ENCODE measurements around the gene AUTS2.

Gene AUTS2

DNA sequence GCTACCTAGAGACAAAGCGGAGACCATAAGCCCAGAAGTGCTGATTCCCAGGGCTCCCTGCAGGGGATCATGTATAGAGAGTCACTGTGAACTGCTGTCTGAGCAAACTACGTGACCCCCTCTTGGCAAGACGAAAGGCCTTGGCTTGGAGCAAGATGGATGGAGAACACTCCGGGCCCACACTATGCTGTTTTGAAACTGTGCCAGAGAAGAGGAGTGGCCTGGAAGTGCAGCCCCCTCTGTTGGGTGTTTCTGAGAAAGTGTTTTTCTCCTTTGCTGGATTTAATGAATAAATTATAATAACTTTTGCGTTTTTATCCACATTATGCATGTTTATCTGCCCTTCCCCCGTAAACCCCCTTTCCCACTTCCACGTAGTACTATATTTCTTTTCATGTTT, 894.4 kb downstream of the AUTS2 start:
- Mint-ChIP-seq H3K4me1 (peaks cover 26% of the 10 kb centered on the region), H3K4me3 (no peak overlapping the region), H3K27ac (no peak overlapping the region), H3K27me3 (ENCODE audit: low read depth) (peaks cover under 1% of the 10 kb centered on the region), H3K9me3 (peaks cover 2% of the 10 kb centered on the region), H3K36me3 (ENCODE audit: low read depth) (peaks cover 3% of the 10 kb centered on the region)
- TF ChIP-seq, protein P1, sequence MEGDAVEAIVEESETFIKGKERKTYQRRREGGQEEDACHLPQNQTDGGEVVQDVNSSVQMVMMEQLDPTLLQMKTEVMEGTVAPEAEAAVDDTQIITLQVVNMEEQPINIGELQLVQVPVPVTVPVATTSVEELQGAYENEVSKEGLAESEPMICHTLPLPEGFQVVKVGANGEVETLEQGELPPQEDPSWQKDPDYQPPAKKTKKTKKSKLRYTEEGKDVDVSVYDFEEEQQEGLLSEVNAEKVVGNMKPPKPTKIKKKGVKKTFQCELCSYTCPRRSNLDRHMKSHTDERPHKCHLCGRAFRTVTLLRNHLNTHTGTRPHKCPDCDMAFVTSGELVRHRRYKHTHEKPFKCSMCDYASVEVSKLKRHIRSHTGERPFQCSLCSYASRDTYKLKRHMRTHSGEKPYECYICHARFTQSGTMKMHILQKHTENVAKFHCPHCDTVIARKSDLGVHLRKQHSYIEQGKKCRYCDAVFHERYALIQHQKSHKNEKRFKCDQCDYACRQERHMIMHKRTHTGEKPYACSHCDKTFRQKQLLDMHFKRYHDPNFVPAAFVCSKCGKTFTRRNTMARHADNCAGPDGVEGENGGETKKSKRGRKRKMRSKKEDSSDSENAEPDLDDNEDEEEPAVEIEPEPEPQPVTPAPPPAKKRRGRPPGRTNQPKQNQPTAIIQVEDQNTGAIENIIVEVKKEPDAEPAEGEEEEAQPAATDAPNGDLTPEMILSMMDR (IDR thresholded peaks at IDR 0.05; ENCODE audit: unreplicated experiment in 3 of 3) = peak in 1 of 3 experiments; percentile 17

DNA sequence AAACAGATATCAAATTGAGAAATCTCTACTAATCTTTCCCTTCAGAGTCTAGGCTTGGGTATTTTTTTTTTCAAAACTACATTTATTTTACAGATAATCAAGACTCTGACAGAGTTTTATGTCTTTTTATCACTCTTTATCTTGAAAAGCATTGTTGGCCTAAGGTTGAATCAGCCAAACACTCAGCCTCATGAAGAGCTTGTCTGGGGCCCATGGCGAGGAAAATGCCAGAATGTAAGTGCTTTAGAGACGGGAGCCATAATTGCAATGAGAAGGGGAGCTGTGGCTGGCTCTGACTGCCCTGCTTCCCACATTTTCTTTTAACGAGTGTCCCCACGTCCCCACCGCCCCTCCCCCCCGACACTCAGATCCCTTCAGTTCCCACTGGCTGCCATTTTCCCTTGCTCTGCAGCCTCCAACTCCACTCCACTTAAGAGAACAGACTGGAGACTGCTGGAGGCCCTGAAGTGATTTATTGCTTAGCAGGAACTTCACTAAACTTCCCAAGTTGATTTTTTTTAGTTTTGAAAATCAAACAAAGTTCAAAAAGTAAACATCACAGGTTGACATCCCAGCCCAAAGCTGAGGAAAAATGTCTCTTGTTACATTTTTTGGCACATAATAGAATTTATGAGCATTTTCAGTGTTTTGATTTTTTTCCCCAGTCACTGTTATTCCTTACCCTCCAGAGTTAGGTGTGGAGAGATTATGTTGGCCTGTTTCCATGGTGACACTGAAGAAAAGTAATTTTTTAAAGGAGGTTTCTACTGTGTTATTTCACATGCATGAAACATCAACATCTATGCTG, 896.2 kb downstream of the AUTS2 start:
- TF ChIP-seq, protein P1 (IDR thresholded peaks at IDR 0.05; ENCODE audit: unreplicated experiment in 3 of 3) = no peak
- Mint-ChIP-seq H3K36me3 (ENCODE audit: low read depth) (no peaks in the 10 kb centered on the region), H3K4me3 (no peak overlapping the region), H3K27me3 (ENCODE audit: low read depth) (no peaks in the 10 kb centered on the region), H3K27ac (peak overlapping the region in 1 of 3 experiments; percentile 19), H3K9me3 (no peaks in the 10 kb centered on the region), H3K4me1 (peaks cover 22% of the 10 kb centered on the region)

DNA sequence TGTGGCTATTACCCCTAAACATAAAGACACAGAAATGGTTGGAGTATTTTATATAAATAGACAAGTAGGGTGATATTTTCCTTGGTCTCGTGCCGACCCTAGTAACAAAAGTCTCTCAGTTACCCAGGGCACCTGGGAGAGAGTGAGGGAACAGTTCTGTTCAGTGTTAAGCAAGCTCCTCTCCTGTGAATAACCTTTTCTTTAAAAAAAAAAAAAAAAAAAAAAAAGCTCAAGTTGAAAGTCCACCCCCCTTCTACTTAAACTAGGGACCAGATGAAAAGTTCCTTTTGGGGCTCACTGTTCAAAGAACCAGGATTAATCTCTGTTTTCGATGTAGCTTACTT, 896.7 kb downstream of the AUTS2 start:
- H3K4me1 Mint-ChIP-seq = peaks cover 16% of the 10 kb centered on the region
- no peaks in the 10 kb centered on the region for H3K27me3 Mint-ChIP-seq (ENCODE audit: low read depth)
- TF ChIP-seq, protein P1 (IDR thresholded peaks at IDR 0.05; ENCODE audit: unreplicated experiment in 3 of 3) = no peak

DNA sequence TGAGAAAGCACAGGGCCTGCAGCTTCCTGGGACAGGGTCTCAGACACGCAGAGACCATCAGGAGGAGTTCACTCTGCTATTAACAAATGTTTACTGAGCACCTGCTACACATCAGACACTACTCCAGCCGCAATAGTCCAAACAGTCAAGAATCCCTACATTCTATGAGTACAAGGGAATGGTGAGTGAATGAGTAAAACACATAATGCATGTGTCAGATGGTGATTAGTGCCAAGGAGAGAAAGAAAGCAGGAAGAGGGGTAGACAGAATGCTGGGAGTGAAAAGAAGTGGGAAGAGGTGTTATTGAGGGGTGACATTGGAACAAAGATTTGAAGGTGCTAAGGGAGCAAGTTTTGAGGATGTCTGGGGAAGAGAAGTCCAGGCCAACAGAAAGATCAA, 899.5 kb downstream of the AUTS2 start:
- Mint-ChIP-seq H3K36me3 (ENCODE audit: low read depth) (no peaks in the 10 kb centered on the region), H3K27me3 (ENCODE audit: low read depth) (peaks cover 4% of the 10 kb centered on the region), H3K27ac (no peak overlapping the region), H3K4me3 (no peak overlapping the region), H3K9me3 (no peaks in the 10 kb centered on the region), H3K4me1 (peaks cover 25% of the 10 kb centered on the region)
- TF ChIP-seq, protein P1 (IDR thresholded peaks at IDR 0.05; ENCODE audit: unreplicated experiment in 3 of 3) = no peak

More for the DNA sequence above, 896.7 kb downstream of the AUTS2 start:
- H3K36me3 Mint-ChIP-seq (ENCODE audit: low read depth) = no peaks in the 10 kb centered on the region
- no peak overlapping the region for H3K27ac Mint-ChIP-seq
- no peak overlapping the region for H3K4me3 Mint-ChIP-seq
- H3K9me3 Mint-ChIP-seq = no peaks in the 10 kb centered on the region

DNA sequence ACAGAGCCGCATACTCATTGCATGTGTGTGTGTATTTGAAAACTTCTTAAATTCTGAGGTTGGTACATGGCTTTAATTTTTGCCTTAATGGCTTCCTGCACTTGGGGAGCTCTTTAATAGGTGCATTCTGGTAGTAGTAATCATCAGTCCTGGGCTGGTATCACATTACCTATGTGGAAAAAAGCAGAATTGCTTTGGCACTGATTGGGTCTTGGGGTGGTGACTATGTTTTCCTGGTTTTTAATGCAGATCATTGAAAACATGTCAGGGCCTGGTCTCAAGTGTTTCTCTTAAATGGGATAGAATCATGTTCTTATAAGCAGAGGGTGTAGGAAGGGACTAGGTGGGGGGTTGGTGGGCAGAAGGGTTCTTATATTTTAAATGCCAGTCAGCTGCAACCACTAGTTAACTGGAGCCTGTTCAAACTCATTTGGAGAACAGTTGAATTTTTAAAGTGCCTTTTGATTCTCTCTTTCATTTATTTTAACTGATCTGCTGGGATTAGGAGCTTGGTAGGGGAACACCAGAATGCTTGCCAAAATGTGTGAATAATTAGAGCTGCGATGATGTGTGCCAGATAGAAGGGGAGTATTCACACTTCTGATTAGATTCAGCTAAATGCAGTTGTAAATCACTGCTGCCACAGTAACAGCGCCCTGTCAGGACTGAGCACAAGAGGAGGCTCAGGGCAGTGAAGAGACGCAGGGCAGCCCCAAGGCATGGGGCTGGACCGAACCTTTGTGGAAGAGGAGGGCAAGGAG, 900.1 kb downstream of the AUTS2 start:
- TF ChIP-seq, protein P1 (IDR thresholded peaks at IDR 0.05; ENCODE audit: unreplicated experiment in 3 of 3) = no peak
- peaks cover 21% of the 10 kb centered on the region for H3K4me1 Mint-ChIP-seq
- H3K27ac Mint-ChIP-seq = no peak overlapping the region
- H3K9me3 Mint-ChIP-seq = no peaks in the 10 kb centered on the region
- no peaks in the 10 kb centered on the region for H3K36me3 Mint-ChIP-seq (ENCODE audit: low read depth)
- no peak overlapping the region for H3K4me3 Mint-ChIP-seq
- peaks cover 4% of the 10 kb centered on the region for H3K27me3 Mint-ChIP-seq (ENCODE audit: low read depth)
